SKM-1 treated with dmso at 0.1 percent for 144 hours (cell line): Measurements from ENCODE around the gene PTCD2.

ENCODE experiments used
- DNase-seq: peaks from one replicate; lab custom pipeline; 2025; ENCODE audit not compliant: unreplicated experiment; lab: John Stamatoyannopoulos, UW

PTCD2 gene

GRCh38 chr5:72410688-72411295 is 90.6 kb downstream of the PTCD2 start:
- DNase-seq: no peak

GRCh38 chr5:72412283-72413055 is 92.3 kb downstream of the PTCD2 start:
- no peak for DNase-seq

- no peak for DNase-seq
Measured at GRCh38 chr5:72415616-72416325, 95.6 kb downstream of the PTCD2 start.

- DNase-seq: no peak
Measured at GRCh38 chr5:72417333-72418062, 97.3 kb downstream of the PTCD2 start.
